ENCODE results near the gene GPSM1. TPM values are rescaled to one million over a fixed set of nuclear protein-coding genes. Genes with fewer than 3 reads are reported as not detected.

Gene GPSM1
- total RNA-seq, 1 donor, result 54.8 TPM

GRCh38 chr9:136300866-136301265 is 26.5 kb upstream of the GPSM1 start:
- no peak for DNase-seq (ENCODE audit: low read depth)

GRCh38 chr9:136302527-136302926 is 24.8 kb upstream of the GPSM1 start:
- no peak for DNase-seq (ENCODE audit: low read depth)
- no peak overlapping the region for H3K4me3 ChIP-seq (ENCODE audit: low read depth, low read length)
- TF ChIP-seq CTCF (IDR thresholded peaks at IDR 0.05; ENCODE audit: insufficient read depth, low read depth, low read length), result no peak

More at GRCh38 chr9:136300866-136301265, 26.5 kb upstream of the GPSM1 start:
- H3K4me3 ChIP-seq (ENCODE audit: low read depth, low read length), result no peak overlapping the region
- TF ChIP-seq CTCF (IDR thresholded peaks at IDR 0.05; ENCODE audit: insufficient read depth, low read depth, low read length), result no peak

- DNase-seq (ENCODE audit: low read depth), result no peak
- TF ChIP-seq CTCF (IDR thresholded peaks at IDR 0.05; ENCODE audit: insufficient read depth, low read depth, low read length), result no peak
- no peak overlapping the region for H3K4me3 ChIP-seq (ENCODE audit: low read depth, low read length)
These were observed 24.1 kb upstream of the GPSM1 start for GRCh38 chr9:136303066-136303824.

- TF ChIP-seq CTCF (IDR thresholded peaks at IDR 0.05; ENCODE audit: insufficient read depth, low read depth, low read length), result no peak
- no peak for DNase-seq (ENCODE audit: low read depth)
- no peak within 1 kb of the TSS for H3K4me3 ChIP-seq (ENCODE audit: low read depth, low read length)
These were observed 23.4 kb upstream of the GPSM1 start, which contains the start of gene CCDC187 for GRCh38 chr9:136303825-136304416. Gene CCDC187 (minus strand): TSS chr9:136304094. CDS start chr9:136303830, 264 bp downstream.

GRCh38 chr9:136304456-136304855 is 22.9 kb upstream of the GPSM1 start:
- no peak for DNase-seq (ENCODE audit: low read depth)
- no peak for TF ChIP-seq CTCF (IDR thresholded peaks at IDR 0.05; ENCODE audit: insufficient read depth, low read depth, low read length)
- H3K4me3 ChIP-seq (ENCODE audit: low read depth, low read length), result no peak overlapping the region

GRCh38 chr9:136304981-136305380 is 22.4 kb upstream of the GPSM1 start:
- no peak overlapping the region for H3K4me3 ChIP-seq (ENCODE audit: low read depth, low read length)
- no peak for DNase-seq (ENCODE audit: low read depth)
- TF ChIP-seq CTCF (IDR thresholded peaks at IDR 0.05; ENCODE audit: insufficient read depth, low read depth, low read length), result no peak
